Keratinocyte (primary cell): ENCODE data around the gene RHOU. TPM values are rescaled to one million over a fixed set of nuclear protein-coding genes. Genes with fewer than 3 reads are reported as not detected.

Experiments
- DNase-seq: peaks from one replicate; pipeline ENCODE4 v3.0.0-alpha.2; 2011; ENCODE audit warnings: low read depth, missing footprints, low spot score
- FAIRE-seq: peaks from 2 replicates; lab custom pipeline; 2011; peaks lifted over from hg19 to GRCh38; lab: Jason Lieb, UNC
- H2AFZ ChIP-seq: 2 replicates; pipeline ENCODE4 v1.6.0; 2012; ENCODE audit warnings: low read length, control low read depth, inconsistent platforms; ENCODE audit not compliant: control insufficient read depth
- H3K27ac ChIP-seq: 2 replicates; pipeline ENCODE4 v1.5.1; 2011; ENCODE audit warnings: low read length; ENCODE audit not compliant: control insufficient read depth, insufficient read depth
- H3K27me3 ChIP-seq: 3 replicates; pipeline ENCODE4 v1.6.0; 2011; ENCODE audit warnings: low read length; ENCODE audit not compliant: control insufficient read depth, insufficient read depth; ENCODE audit errors: extremely low read depth
- H3K36me3 ChIP-seq, 2 experiments: 2 replicates in 1 of 2; 3 replicates in 1 of 2; pipeline ENCODE4 v1.5.1; 2011; ENCODE audit warnings: low read length in 2 of 2, mild to moderate bottlenecking in 1 of 2; ENCODE audit not compliant: control insufficient read depth in 2 of 2, insufficient read depth in 2 of 2; ENCODE audit errors: extremely low read depth in 1 of 2
- H3K4me1 ChIP-seq: 3 replicates; pipeline ENCODE4 v1.5.1; 2011; ENCODE audit warnings: low read length; ENCODE audit not compliant: control insufficient read depth, insufficient read depth; ENCODE audit errors: extremely low read depth
- H3K4me2 ChIP-seq: 3 replicates; pipeline ENCODE4 v1.6.0; 2011; ENCODE audit warnings: low read depth, low read length; ENCODE audit not compliant: control insufficient read depth, insufficient read depth; ENCODE audit errors: extremely low read depth
- H3K4me3 ChIP-seq, 3 experiments: fragments of 200-600 bp in 1 of 3; sonication (generic) in 1 of 3; 2 replicates in 2 of 3; 3 replicates in 1 of 3; pipeline ENCODE4 v1.5.1; 2011 to 2016; ENCODE audit warnings: low read length in 3 of 3, mild to moderate bottlenecking in 3 of 3, control low read depth in 2 of 3, inconsistent platforms in 1 of 3, low read depth in 1 of 3, mixed read lengths in 1 of 3, mixed run types in 1 of 3, moderate library complexity in 1 of 3; ENCODE audit not compliant: control insufficient read depth in 2 of 3, insufficient read depth in 2 of 3; ENCODE audit errors: extremely low read depth in 1 of 3
- H3K79me2 ChIP-seq: 2 replicates; pipeline ENCODE4 v1.6.0; 2012; ENCODE audit warnings: low read length; ENCODE audit not compliant: control insufficient read depth, insufficient read depth
- H3K9ac ChIP-seq: 3 replicates; pipeline ENCODE4 v1.6.0; 2011; ENCODE audit warnings: low read length; ENCODE audit not compliant: control insufficient read depth, insufficient read depth; ENCODE audit errors: extremely low read depth
- H3K9me1 ChIP-seq: 3 replicates; pipeline ENCODE4 v1.6.0; 2011; ENCODE audit warnings: low read length; ENCODE audit not compliant: control insufficient read depth, insufficient read depth; ENCODE audit errors: extremely low read depth
- H3K9me3 ChIP-seq: 2 replicates; pipeline ENCODE4 v1.5.1; 2012; ENCODE audit warnings: low read depth, low read length; ENCODE audit not compliant: control insufficient read depth
- H4K20me1 ChIP-seq: 3 replicates; pipeline ENCODE4 v1.6.0; 2011; ENCODE audit warnings: low read length; ENCODE audit not compliant: control insufficient read depth, insufficient read depth; ENCODE audit errors: extremely low read depth
- EZH2 ChIP-seq: IDR thresholded peaks from one replicate; pipeline ENCODE4 v1.6.1; 2012; ENCODE audit warnings: inconsistent platforms, mild to moderate bottlenecking, low read length, moderate library complexity
- dilution Hi-C: fragments of 300-500 bp; cut with MboI; formaldehyde crosslinking; loops from one replicate; pipeline ENCODE4 v1.7.0; 2020; ENCODE audit warnings: low sequenced_read_pairs; ENCODE audit not compliant: extremely low pct_ligation_motif_present
- polyA plus RNA-seq, 5 experiments: library from polyadenylated mRNA; depleted of rRNA in 3 of 5; stranded (reverse) in 3 of 5; stranded (forward) in 1 of 5; unstranded in 1 of 5; fragments of >200 nt; gene quantifications; 1 replicate in 1 of 5; 2 replicates in 3 of 5; 3 replicates in 1 of 5; pipeline versions ENCODE4 v1.2.1 to v1.2.3, GENCODE V29; 2011 to 2012; ENCODE audit warnings: missing spikeins in 2 of 5, low read depth in 1 of 5, low replicate concordance in 1 of 5
- TF ChIP-seq, protein P1 (sequence below), 3 experiments: IDR thresholded peaks in 1 of 3; conservative IDR thresholded peaks in 1 of 3; optimal IDR thresholded peaks in 1 of 3; 2 replicates in 2 of 3; 3 replicates in 1 of 3; pipeline versions ENCODE3 to v1.5.1; 2011; ENCODE audit warnings: low read length in 3 of 3, mild to moderate bottlenecking in 3 of 3, moderate library complexity in 2 of 3, control low read depth in 1 of 3, inconsistent platforms in 1 of 3; ENCODE audit not compliant: insufficient read depth in 2 of 3; ENCODE audit errors: extremely low read depth in 1 of 3

The RHOU gene
- polyA plus RNA-seq, 1 donor (not counting 4 experiments of a cell fraction or from before 2014, with no cell fraction given): 0.29 TPM

DNA sequence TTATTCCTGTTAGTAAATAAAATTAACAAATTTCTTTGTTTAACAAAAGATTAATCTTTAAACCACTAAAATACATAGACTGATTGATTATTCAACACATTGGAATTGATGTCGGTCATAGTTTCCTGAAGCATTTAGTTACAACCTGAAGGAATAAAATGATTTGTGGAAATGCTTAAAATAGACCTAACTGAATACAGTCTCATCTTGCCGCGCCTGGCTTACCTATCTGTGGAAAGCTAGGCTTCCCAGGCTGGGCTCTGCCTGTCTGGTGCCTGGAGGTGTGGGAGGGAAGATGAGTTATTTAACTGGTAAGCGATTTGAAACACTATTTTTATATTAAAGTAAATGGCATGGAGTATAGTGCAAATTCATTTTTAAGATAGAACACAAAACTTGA, 10.2 kb downstream of the RHOU start:
- H3K27ac ChIP-seq: no peak overlapping the region
- H4K20me1 ChIP-seq: no peaks in the 10 kb centered on the region
- dilution Hi-C loops: no loop called here
- H3K9me3 ChIP-seq: no peaks in the 10 kb centered on the region
- TF ChIP-seq, protein P1, sequence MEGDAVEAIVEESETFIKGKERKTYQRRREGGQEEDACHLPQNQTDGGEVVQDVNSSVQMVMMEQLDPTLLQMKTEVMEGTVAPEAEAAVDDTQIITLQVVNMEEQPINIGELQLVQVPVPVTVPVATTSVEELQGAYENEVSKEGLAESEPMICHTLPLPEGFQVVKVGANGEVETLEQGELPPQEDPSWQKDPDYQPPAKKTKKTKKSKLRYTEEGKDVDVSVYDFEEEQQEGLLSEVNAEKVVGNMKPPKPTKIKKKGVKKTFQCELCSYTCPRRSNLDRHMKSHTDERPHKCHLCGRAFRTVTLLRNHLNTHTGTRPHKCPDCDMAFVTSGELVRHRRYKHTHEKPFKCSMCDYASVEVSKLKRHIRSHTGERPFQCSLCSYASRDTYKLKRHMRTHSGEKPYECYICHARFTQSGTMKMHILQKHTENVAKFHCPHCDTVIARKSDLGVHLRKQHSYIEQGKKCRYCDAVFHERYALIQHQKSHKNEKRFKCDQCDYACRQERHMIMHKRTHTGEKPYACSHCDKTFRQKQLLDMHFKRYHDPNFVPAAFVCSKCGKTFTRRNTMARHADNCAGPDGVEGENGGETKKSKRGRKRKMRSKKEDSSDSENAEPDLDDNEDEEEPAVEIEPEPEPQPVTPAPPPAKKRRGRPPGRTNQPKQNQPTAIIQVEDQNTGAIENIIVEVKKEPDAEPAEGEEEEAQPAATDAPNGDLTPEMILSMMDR (optimal IDR thresholded peaks at IDR 0.05 in 1 of 3, IDR thresholded peaks at IDR 0.05 in 1 of 3, conservative IDR thresholded peaks at IDR 0.05 in 1 of 3; ENCODE audit: extremely low read depth in 1 of 3, insufficient read depth in 2 of 3, low read length in 3 of 3): no peak
- TF ChIP-seq EZH2: no peak
- no peaks in the 10 kb centered on the region for H3K36me3 ChIP-seq
- H3K4me2 ChIP-seq: no peak overlapping the region
- peaks cover 17% of the 10 kb centered on the region for H3K27me3 ChIP-seq
- H3K4me3 ChIP-seq: no peak overlapping the region
- H2AFZ ChIP-seq: no peak overlapping the region
- no peak overlapping the region for H3K9ac ChIP-seq
- DNase-seq: no peak
- FAIRE-seq: no peak
- H3K4me1 ChIP-seq: no peaks in the 10 kb centered on the region
- H3K9me1 ChIP-seq: no peaks in the 10 kb centered on the region
- H3K79me2 ChIP-seq: no peaks in the 10 kb centered on the region

DNA sequence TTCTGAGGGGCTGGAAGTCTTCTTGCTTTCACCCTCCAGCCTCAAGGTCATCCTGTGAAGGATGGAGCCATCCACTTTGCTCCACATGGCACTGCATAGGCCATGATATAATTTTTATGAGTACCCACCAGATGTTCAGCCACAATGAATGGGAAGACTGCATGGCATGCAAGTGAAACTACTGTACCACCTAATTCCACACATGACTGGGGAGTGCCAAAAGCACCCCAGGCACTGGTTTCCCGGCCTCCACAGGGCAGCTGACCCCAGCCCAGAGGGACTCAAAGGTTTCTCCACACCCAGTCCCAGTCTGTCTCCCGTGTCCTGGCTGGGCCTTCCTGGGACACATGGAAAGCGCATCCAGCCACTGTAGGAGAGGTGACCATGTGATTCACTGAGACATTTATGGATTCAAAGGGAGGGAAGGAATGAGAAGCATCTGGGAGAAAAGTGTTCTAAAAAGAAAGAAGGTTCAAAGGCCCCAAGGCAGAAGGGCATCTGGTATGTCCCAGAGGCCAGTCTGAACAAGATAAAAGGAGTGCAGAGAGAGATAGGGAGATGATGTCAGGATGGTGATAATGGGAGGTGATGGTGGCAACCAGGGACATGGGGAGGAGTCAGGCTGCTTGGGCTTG, 12.1 kb downstream of the RHOU start:
- no peaks in the 10 kb centered on the region for H3K4me1 ChIP-seq
- dilution Hi-C loops: no loop called here
- DNase-seq: no peak
- H2AFZ ChIP-seq: no peak overlapping the region
- H4K20me1 ChIP-seq: no peaks in the 10 kb centered on the region
- H3K79me2 ChIP-seq: no peaks in the 10 kb centered on the region
- no peak overlapping the region for H3K4me2 ChIP-seq
- no peak overlapping the region for H3K27ac ChIP-seq
- H3K9me3 ChIP-seq: no peaks in the 10 kb centered on the region
- H3K27me3 ChIP-seq: peaks cover 26% of the 10 kb centered on the region
- no peak for FAIRE-seq
- H3K9ac ChIP-seq: no peak overlapping the region
- no peaks in the 10 kb centered on the region for H3K36me3 ChIP-seq
- TF ChIP-seq, protein P1 (optimal IDR thresholded peaks at IDR 0.05 in 1 of 3, IDR thresholded peaks at IDR 0.05 in 1 of 3, conservative IDR thresholded peaks at IDR 0.05 in 1 of 3; ENCODE audit: extremely low read depth in 1 of 3, insufficient read depth in 2 of 3, low read length in 3 of 3): no peak
- no peak for TF ChIP-seq EZH2
- no peaks in the 10 kb centered on the region for H3K9me1 ChIP-seq
- H3K4me3 ChIP-seq: no peak overlapping the region
